Astrocyte (in vitro differentiated cells and primary cell): Measurements from ENCODE around the gene ANO4. TPM values are rescaled to one million over a fixed set of nuclear protein-coding genes. Genes with fewer than 3 reads are reported as not detected.

ENCODE experiments used
- DNase-seq: peaks from one replicate; pipeline ENCODE4 v3.0.0-alpha.2; 2010; ENCODE audit warnings: low read depth
- FAIRE-seq: peaks from 2 replicates; lab custom pipeline; 2011; peaks lifted over from hg19 to GRCh38; lab: Jason Lieb, UNC
- H2AFZ ChIP-seq: 2 replicates; pipeline ENCODE4 v1.6.0; 2012; ENCODE audit warnings: low read depth, low read length, inconsistent platforms
- H3K27ac ChIP-seq: 2 replicates; pipeline ENCODE4 v1.5.1; 2011; ENCODE audit warnings: low read depth, low read length, inconsistent platforms
- H3K27me3 ChIP-seq: 2 replicates; pipeline ENCODE4 v1.6.0; 2011; ENCODE audit warnings: low read length, inconsistent platforms; ENCODE audit not compliant: insufficient read depth
- H3K36me3 ChIP-seq: 2 replicates; pipeline ENCODE4 v1.5.1; 2011; ENCODE audit warnings: low read length, inconsistent platforms; ENCODE audit not compliant: insufficient read depth
- H3K4me1 ChIP-seq: 2 replicates; pipeline ENCODE4 v1.5.1; 2011; ENCODE audit warnings: low read length, inconsistent platforms; ENCODE audit not compliant: insufficient read depth
- H3K4me2 ChIP-seq: 2 replicates; pipeline ENCODE4 v1.6.0; 2012; ENCODE audit warnings: low read length, inconsistent platforms
- H3K4me3 ChIP-seq: 2 replicates; pipeline ENCODE4 v1.5.1; 2011; ENCODE audit warnings: low read depth, mild to moderate bottlenecking, low read length, inconsistent platforms; ENCODE audit not compliant: insufficient read depth
- H3K79me2 ChIP-seq: 2 replicates; pipeline ENCODE4 v1.6.0; 2012; ENCODE audit warnings: mild to moderate bottlenecking, low read length, inconsistent platforms; ENCODE audit not compliant: insufficient read depth
- H3K9ac ChIP-seq: 2 replicates; pipeline ENCODE4 v1.6.0; 2012; ENCODE audit warnings: mild to moderate bottlenecking, low read length, inconsistent platforms
- H3K9me3 ChIP-seq: 2 replicates; pipeline ENCODE4 v1.5.1; 2012; ENCODE audit warnings: low read depth, mild to moderate bottlenecking, low read length, inconsistent platforms; ENCODE audit not compliant: insufficient read depth
- H4K20me1 ChIP-seq: 2 replicates; pipeline ENCODE4 v1.6.0; 2012; ENCODE audit warnings: low read length, inconsistent platforms; ENCODE audit not compliant: insufficient read depth
- H3K27ac Mint-ChIP-seq: one replicate; pipeline ENCODE4 v1.8.0; 2021; ENCODE audit warnings: mild to moderate bottlenecking, mixed read lengths; ENCODE audit not compliant: unreplicated experiment
- H3K27me3 Mint-ChIP-seq: one replicate; pipeline ENCODE4 v1.8.0; 2021; ENCODE audit warnings: low read depth, mixed read lengths; ENCODE audit not compliant: unreplicated experiment
- H3K36me3 Mint-ChIP-seq: one replicate; pipeline ENCODE4 v1.8.0; 2021; ENCODE audit warnings: low read depth, mixed read lengths; ENCODE audit not compliant: unreplicated experiment
- H3K4me1 Mint-ChIP-seq: one replicate; pipeline ENCODE4 v1.8.0; 2021; ENCODE audit warnings: low read depth, mixed read lengths; ENCODE audit not compliant: unreplicated experiment
- H3K4me3 Mint-ChIP-seq: one replicate; pipeline ENCODE4 v1.8.0; 2021; ENCODE audit warnings: mild to moderate bottlenecking, moderate library complexity, mixed read lengths; ENCODE audit not compliant: unreplicated experiment
- H3K9me3 Mint-ChIP-seq: one replicate; pipeline ENCODE4 v1.8.0; 2021; ENCODE audit warnings: mild to moderate bottlenecking, mixed read lengths; ENCODE audit not compliant: unreplicated experiment
- CTCF ChIP-seq: IDR thresholded peaks from 2 replicates; pipeline ENCODE4 v1.5.1; 2011; ENCODE audit warnings: low read depth, mild to moderate bottlenecking, inconsistent platforms, low read length, moderate library complexity; ENCODE audit not compliant: insufficient read depth
- EZH2 ChIP-seq: IDR thresholded peaks from 2 replicates; pipeline ENCODE4 v1.6.1; 2012; ENCODE audit warnings: mild to moderate bottlenecking, low read length, inconsistent platforms; ENCODE audit not compliant: insufficient read depth
- total RNA-seq: library from RNA; stranded (reverse); gene quantifications from 2 replicates; pipeline ENCODE4 v1.2.1, GENCODE V29; 2021

The ANO4 gene
- total RNA-seq, 1 donor from 2014 or later = 41.3 TPM

- TF ChIP-seq EZH2 (no peak), CTCF (no peak)
- H3K27ac Mint-ChIP-seq = peak overlapping the region; percentile 99
- H3K9me3 Mint-ChIP-seq = peaks cover 5% of the 10 kb centered on the region
- Histone ChIP-seq H3K9me3 (peaks cover 5% of the 10 kb centered on the region), H3K4me2 (no peak overlapping the region), H4K20me1 (no peaks in the 10 kb centered on the region), H3K27me3 (no peaks in the 10 kb centered on the region), H3K9ac (no peak overlapping the region), H3K27ac (peak overlapping the region; percentile 96), H3K36me3 (no peaks in the 10 kb centered on the region), H2AFZ (no peak overlapping the region), H3K4me1 (peaks cover 37% of the 10 kb centered on the region), H3K79me2 (no peaks in the 10 kb centered on the region), H3K4me3 (no peak overlapping the region)
- H3K27me3 Mint-ChIP-seq = no peaks in the 10 kb centered on the region
- H3K4me1 Mint-ChIP-seq = peaks cover 52% of the 10 kb centered on the region
- H3K36me3 Mint-ChIP-seq = peaks cover 14% of the 10 kb centered on the region
- DNase-seq (no peak), FAIRE-seq (no peak)
- H3K4me3 Mint-ChIP-seq = no peak overlapping the region
These were observed 225.1 kb downstream of the ANO4 start for GRCh38 chr12:101019667-101020066.

- Histone ChIP-seq H3K4me3 (no peak overlapping the region), H3K27ac (peak overlapping the region; percentile 87), H3K36me3 (no peaks in the 10 kb centered on the region), H3K4me2 (peak overlapping the region; percentile 32), H3K9ac (peak overlapping the region; percentile 26), H3K27me3 (no peaks in the 10 kb centered on the region), H2AFZ (no peak overlapping the region), H3K9me3 (peaks cover 5% of the 10 kb centered on the region), H3K4me1 (peaks cover 37% of the 10 kb centered on the region), H4K20me1 (no peaks in the 10 kb centered on the region), H3K79me2 (no peaks in the 10 kb centered on the region)
- FAIRE-seq (no peak), DNase-seq (no peak)
- Mint-ChIP-seq H3K36me3 (peaks cover 10% of the 10 kb centered on the region), H3K4me1 (peaks cover 52% of the 10 kb centered on the region), H3K4me3 (no peak overlapping the region), H3K27me3 (no peaks in the 10 kb centered on the region), H3K27ac (peak overlapping the region; percentile 77), H3K9me3 (peaks cover 6% of the 10 kb centered on the region)
- no peak for TF ChIP-seq EZH2
These were observed 226.9 kb downstream of the ANO4 start for GRCh38 chr12:101021442-101021841.

GRCh38 chr12:101021911-101022388 lies 227.4 kb downstream of the ANO4 start:
- no peak overlapping the region for H3K4me3 Mint-ChIP-seq
- Histone ChIP-seq H3K4me3 (no peak overlapping the region), H3K4me1 (peaks cover 37% of the 10 kb centered on the region), H2AFZ (no peak overlapping the region), H3K79me2 (no peaks in the 10 kb centered on the region), H3K27me3 (no peaks in the 10 kb centered on the region), H3K36me3 (no peaks in the 10 kb centered on the region), H3K4me2 (peak overlapping the region; percentile 60), H4K20me1 (no peaks in the 10 kb centered on the region), H3K27ac (peak overlapping the region; percentile 87), H3K9ac (peak overlapping the region; percentile 54), H3K9me3 (peaks cover 4% of the 10 kb centered on the region)
- DNase-seq (peak; percentile 97), FAIRE-seq (peak; percentile 76)
- TF ChIP-seq EZH2 = no peak
- peaks cover 11% of the 10 kb centered on the region for H3K36me3 Mint-ChIP-seq
- no peaks in the 10 kb centered on the region for H3K27me3 Mint-ChIP-seq
- H3K9me3 Mint-ChIP-seq = peaks cover 7% of the 10 kb centered on the region
- H3K27ac Mint-ChIP-seq = peak overlapping the region; percentile 98
- peaks cover 53% of the 10 kb centered on the region for H3K4me1 Mint-ChIP-seq
